Central memory CD8-positive, alpha-beta T cell (primary cell): ENCODE data around the gene ZBTB7A.

Source experiments
- ATAC-seq: fragments of 150-1000 bp; cut with Tn5 transposase; replicated peaks from 2 replicates; pipeline ENCODE4 v1.10.0; 2022; ENCODE audit warnings: mild to moderate bottlenecking, moderate FRiP score, moderate number of reproducible peaks; ENCODE audit not compliant: poor library complexity, severe bottlenecking; ENCODE audit errors: extremely low read depth
- DNase-seq, 2 donors: peaks; one replicate each; pipeline ENCODE4 v3.0.0; 2021; ENCODE audit warnings: low spot score in 2 of 2
- H3K27ac Mint-ChIP-seq: one replicate; pipeline ENCODE4 v1.8.0; 2022; ENCODE audit warnings: low read depth, mild to moderate bottlenecking, moderate library complexity, mixed read lengths
- H3K27me3 Mint-ChIP-seq: one replicate; pipeline ENCODE4 v1.8.0; 2022; ENCODE audit warnings: mixed read lengths
- H3K36me3 Mint-ChIP-seq: one replicate; pipeline ENCODE4 v1.8.0; 2022; ENCODE audit warnings: mild to moderate bottlenecking, moderate library complexity, mixed read lengths; ENCODE audit not compliant: insufficient read depth
- H3K4me1 Mint-ChIP-seq: one replicate; pipeline ENCODE4 v1.8.0; 2022; ENCODE audit warnings: mixed read lengths
- H3K4me3 Mint-ChIP-seq: one replicate; pipeline ENCODE4 v1.8.0; 2022; ENCODE audit warnings: mild to moderate bottlenecking, moderate library complexity, mixed read lengths
- H3K9me3 Mint-ChIP-seq: one replicate; pipeline ENCODE4 v1.8.0; 2022; ENCODE audit warnings: mixed read lengths

The ZBTB7A gene

DNA sequence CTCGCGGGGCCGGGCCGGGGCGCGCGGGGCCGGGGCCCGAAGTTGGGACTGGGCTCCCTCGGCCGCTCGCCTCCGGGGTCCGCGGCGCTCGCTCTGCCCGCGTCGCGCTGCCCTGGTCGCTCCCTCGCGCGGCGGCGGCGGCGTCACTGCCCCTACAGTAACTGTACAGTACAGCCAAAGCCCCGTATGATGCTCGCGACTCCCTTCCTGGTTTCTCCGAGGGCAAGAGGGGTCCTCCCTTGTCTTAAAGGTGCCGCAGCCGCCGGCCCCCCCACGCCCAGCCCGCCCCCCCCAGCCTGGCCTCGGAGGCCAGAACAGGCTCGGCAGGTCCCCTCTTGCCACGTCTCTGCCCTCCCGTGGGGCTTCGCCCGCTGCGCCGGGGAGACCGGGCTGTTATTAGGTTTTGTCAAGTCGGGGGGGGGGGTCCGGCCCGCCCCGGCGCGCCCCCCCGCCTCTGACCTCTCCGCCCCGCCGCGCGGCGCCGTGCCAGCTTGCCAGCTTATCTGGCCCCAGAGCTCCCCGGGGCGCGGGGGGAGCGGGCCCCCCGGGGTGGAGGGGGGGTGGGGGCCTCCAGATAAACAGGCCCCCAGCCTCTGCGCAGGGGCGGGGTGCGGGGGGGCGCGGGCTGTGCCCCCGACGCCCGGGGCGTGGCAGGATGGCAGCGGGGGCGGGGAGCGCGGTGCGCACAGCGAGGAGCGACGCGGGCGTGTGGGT, at the start of gene ZBTB7A:
ZBTB7A (minus strand) TSS at position 218 of the 714 bp plus-strand sequence. CDS start 11,667 bp downstream, outside the sequence.
- H3K4me1 Mint-ChIP-seq, result peaks cover 24% of the 10 kb centered on the region
- H3K9me3 Mint-ChIP-seq, result no peaks in the 10 kb centered on the region
- H3K36me3 Mint-ChIP-seq, result peaks cover 23% of the 10 kb centered on the region
- H3K27me3 Mint-ChIP-seq, result no peaks in the 10 kb centered on the region
- ATAC-seq (peak; percentile 48), DNase-seq (peak in 1 of 2 donors; percentile 69)
- H3K27ac Mint-ChIP-seq, result peak within 1 kb of the TSS; percentile 64
- H3K4me3 Mint-ChIP-seq, result peak within 1 kb of the TSS; percentile 83

- H3K27me3 Mint-ChIP-seq, result no peaks in the 10 kb centered on the region
- H3K27ac Mint-ChIP-seq, result no peak overlapping the region
- ATAC-seq (no peak), DNase-seq (no peak)
- H3K36me3 Mint-ChIP-seq, result peaks cover 15% of the 10 kb centered on the region
- no peak overlapping the region for H3K4me3 Mint-ChIP-seq
- H3K9me3 Mint-ChIP-seq, result no peaks in the 10 kb centered on the region
- peaks cover 37% of the 10 kb centered on the region for H3K4me1 Mint-ChIP-seq
Measured at GRCh38 chr19:4115818-4116385, 49.2 kb upstream of the ZBTB7A start.

DNA sequence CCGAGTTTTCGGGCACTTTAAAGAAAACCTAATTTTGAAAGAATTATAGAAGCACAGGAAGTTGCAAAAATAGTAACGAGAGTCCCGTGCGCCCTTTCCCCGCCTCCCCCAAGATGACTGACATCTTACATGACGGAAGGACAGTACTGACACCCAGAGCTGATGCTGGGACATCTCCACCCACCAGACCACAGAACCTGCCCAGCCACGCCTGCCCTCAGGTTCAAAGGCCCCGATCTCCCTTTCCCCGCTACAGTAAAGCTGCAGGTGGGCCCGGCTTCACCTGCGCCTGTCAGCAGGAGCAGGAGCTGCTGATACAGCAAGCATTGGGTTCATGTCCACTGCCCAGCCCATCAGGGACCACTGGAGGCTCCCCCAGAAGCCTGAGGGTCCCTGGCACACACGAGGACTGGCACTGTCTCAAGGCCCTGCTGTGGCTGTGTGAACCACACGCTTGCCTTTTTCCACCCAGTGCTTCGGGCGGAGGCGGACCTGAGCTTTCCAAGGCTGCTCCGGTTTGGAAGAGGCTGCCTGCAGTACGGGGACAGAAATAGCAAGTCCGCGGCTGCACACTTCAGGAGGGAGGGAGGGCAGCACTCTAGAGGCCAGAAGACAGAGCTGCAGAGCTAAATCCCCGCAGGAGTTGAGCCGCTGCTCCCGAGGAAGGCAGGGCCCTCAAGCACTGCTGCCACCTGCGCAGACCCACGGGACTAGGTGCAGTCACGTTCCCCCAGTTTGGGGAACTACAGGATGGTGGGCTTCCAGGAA, 48.5 kb upstream of the ZBTB7A start:
- DNase-seq, result peak; percentile 47 to 66
- peak overlapping the region; percentile 57 for H3K27ac Mint-ChIP-seq
- no peaks in the 10 kb centered on the region for H3K27me3 Mint-ChIP-seq
- peaks cover 36% of the 10 kb centered on the region for H3K4me1 Mint-ChIP-seq
- H3K36me3 Mint-ChIP-seq, result peaks cover 16% of the 10 kb centered on the region
- no peaks in the 10 kb centered on the region for H3K9me3 Mint-ChIP-seq
- H3K4me3 Mint-ChIP-seq, result peak overlapping the region; percentile 54
- peak; percentile 100 for ATAC-seq

- H3K27ac Mint-ChIP-seq, result no peak overlapping the region
- no peaks in the 10 kb centered on the region for H3K27me3 Mint-ChIP-seq
- ATAC-seq (no peak), DNase-seq (no peak)
- peaks cover 38% of the 10 kb centered on the region for H3K4me1 Mint-ChIP-seq
- H3K9me3 Mint-ChIP-seq, result no peaks in the 10 kb centered on the region
- peaks cover 21% of the 10 kb centered on the region for H3K36me3 Mint-ChIP-seq
- peak overlapping the region; percentile 54 for H3K4me3 Mint-ChIP-seq
Measured at GRCh38 chr19:4114181-4114580, 47.5 kb upstream of the ZBTB7A start.

GRCh38 chr19:4113398-4114088, 46.8 kb upstream of the ZBTB7A start:
- Mint-ChIP-seq H3K4me1 (peaks cover 45% of the 10 kb centered on the region), H3K4me3 (peak overlapping the region; percentile 36)

DNA sequence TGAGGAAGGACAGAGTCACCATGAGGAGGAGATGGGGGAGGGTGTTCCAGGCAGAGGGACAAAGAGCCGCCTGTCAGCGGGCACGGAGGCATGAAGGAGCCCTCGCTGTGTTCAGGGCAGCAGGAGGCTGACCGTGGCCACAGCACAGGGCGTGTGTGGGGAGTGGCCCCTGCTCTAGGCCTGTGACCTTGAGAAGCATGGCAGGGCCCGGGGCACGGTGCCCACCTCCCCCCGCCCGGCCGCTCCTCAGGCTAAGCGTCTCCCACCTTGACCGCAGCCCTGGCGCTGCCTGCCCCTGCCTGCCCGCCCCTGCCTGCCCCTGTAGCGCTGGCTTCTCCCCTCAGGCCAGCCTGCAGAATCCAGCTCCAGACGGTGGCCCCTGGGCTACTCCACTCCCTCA, 45.7 kb upstream of the ZBTB7A start:
- no peak for ATAC-seq
- DNase-seq, result no peak
- no peaks in the 10 kb centered on the region for H3K9me3 Mint-ChIP-seq
- peaks cover 24% of the 10 kb centered on the region for H3K36me3 Mint-ChIP-seq
- no peak overlapping the region for H3K4me3 Mint-ChIP-seq
- peak overlapping the region; percentile 46 for H3K27ac Mint-ChIP-seq
- no peaks in the 10 kb centered on the region for H3K27me3 Mint-ChIP-seq
- H3K4me1 Mint-ChIP-seq, result peaks cover 53% of the 10 kb centered on the region

More at GRCh38 chr19:4113398-4114088, 46.8 kb upstream of the ZBTB7A start:
- peaks cover 23% of the 10 kb centered on the region for H3K36me3 Mint-ChIP-seq
- no peak for ATAC-seq
- H3K27ac Mint-ChIP-seq, result no peak overlapping the region
- no peaks in the 10 kb centered on the region for H3K9me3 Mint-ChIP-seq
- no peaks in the 10 kb centered on the region for H3K27me3 Mint-ChIP-seq
- no peak for DNase-seq

GRCh38 chr19:4109626-4109945, 42.9 kb upstream of the ZBTB7A start:
- peaks cover 64% of the 10 kb centered on the region for H3K4me1 Mint-ChIP-seq
- peak overlapping the region; percentile 53 for H3K4me3 Mint-ChIP-seq
- H3K27me3 Mint-ChIP-seq, result no peaks in the 10 kb centered on the region
- DNase-seq, result no peak
- H3K27ac Mint-ChIP-seq, result peak overlapping the region; percentile 88
- ATAC-seq, result no peak
- H3K9me3 Mint-ChIP-seq, result no peaks in the 10 kb centered on the region
- peaks cover 28% of the 10 kb centered on the region for H3K36me3 Mint-ChIP-seq

- Mint-ChIP-seq H3K36me3 (peaks cover 32% of the 10 kb centered on the region), H3K4me3 (peak overlapping the region; percentile 53)
Measured at GRCh38 chr19:4108767-4109625, 42.3 kb upstream of the ZBTB7A start.

DNA sequence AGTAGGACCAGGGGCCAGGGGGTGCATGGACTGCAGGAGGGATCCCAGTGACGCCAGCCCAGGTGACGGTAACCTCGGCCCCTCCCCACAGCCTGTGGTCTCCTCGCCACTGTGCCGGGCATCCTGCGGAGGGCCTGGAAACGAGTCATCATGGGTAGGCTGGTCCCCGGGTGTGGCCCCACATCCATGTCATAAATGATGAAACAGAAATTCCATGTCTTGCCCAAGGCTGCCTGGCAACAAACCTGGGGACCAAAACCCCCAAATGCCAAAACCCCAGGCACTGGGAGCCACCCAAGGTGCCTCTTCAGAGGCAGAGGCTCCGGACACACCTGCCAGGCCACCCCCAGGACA, 36.4 kb upstream of the ZBTB7A start:
- DNase-seq, result no peak
- H3K27ac Mint-ChIP-seq, result peak overlapping the region; percentile 95
- H3K36me3 Mint-ChIP-seq, result peaks cover 29% of the 10 kb centered on the region
- H3K4me3 Mint-ChIP-seq, result peak overlapping the region; percentile 68
- no peak for ATAC-seq
- no peaks in the 10 kb centered on the region for H3K27me3 Mint-ChIP-seq
- H3K4me1 Mint-ChIP-seq, result peaks cover 40% of the 10 kb centered on the region
- no peaks in the 10 kb centered on the region for H3K9me3 Mint-ChIP-seq

More at GRCh38 chr19:4108767-4109625, 42.3 kb upstream of the ZBTB7A start:
- ATAC-seq (peak; percentile 69), DNase-seq (peak; percentile 66 to 89)
- H3K27ac Mint-ChIP-seq, result peak overlapping the region; percentile 88
- peaks cover 67% of the 10 kb centered on the region for H3K4me1 Mint-ChIP-seq
- H3K9me3 Mint-ChIP-seq, result no peaks in the 10 kb centered on the region
- no peaks in the 10 kb centered on the region for H3K27me3 Mint-ChIP-seq

- Mint-ChIP-seq H3K4me1 (peaks cover 36% of the 10 kb centered on the region), H3K4me3 (no peak overlapping the region), H3K36me3 (peaks cover 27% of the 10 kb centered on the region), H3K27me3 (no peaks in the 10 kb centered on the region), H3K27ac (no peak overlapping the region), H3K9me3 (no peaks in the 10 kb centered on the region)
- ATAC-seq (no peak), DNase-seq (no peak)
Measured at GRCh38 chr19:4102339-4103079, 35.8 kb upstream of the ZBTB7A start.

DNA sequence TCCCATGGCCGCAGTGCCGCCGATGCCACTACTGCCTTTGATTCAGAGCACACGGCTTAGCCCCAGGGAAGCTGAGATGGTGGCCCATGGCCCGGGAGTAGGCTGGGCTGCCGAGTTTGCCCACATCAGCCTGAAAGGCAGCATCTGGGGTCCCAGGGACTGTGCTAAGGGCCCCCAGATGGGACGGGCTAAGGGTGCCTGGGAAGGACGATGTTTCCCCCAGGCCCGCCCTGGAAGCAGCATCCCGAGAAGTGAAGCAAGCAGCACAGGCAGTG, 34.7 kb upstream of the ZBTB7A start:
- Mint-ChIP-seq H3K36me3 (peaks cover 31% of the 10 kb centered on the region), H3K4me1 (peaks cover 28% of the 10 kb centered on the region), H3K4me3 (no peak overlapping the region), H3K27ac (no peak overlapping the region), H3K9me3 (no peaks in the 10 kb centered on the region), H3K27me3 (no peaks in the 10 kb centered on the region)
- no peak for ATAC-seq
- DNase-seq, result no peak
